B cell (primary cell): Measurements from ENCODE around the gene GRAMD2A.

Source experiments
- EZH2 ChIP-seq: IDR thresholded peaks from 2 replicates; pipeline ENCODE4 v1.6.1; 2012; ENCODE audit warnings: borderline replicate concordance, low read depth, mild to moderate bottlenecking, moderate library complexity, low read length; ENCODE audit not compliant: insufficient read depth, poor library complexity, severe bottlenecking
- TF ChIP-seq, protein P1 (sequence below): fragments of 200-600 bp; IDR thresholded peaks from one replicate; pipeline ENCODE4 v1.8.0; 2022; ENCODE audit warnings: antibody characterized with exemption, mild to moderate bottlenecking

- TF ChIP-seq, protein P1, sequence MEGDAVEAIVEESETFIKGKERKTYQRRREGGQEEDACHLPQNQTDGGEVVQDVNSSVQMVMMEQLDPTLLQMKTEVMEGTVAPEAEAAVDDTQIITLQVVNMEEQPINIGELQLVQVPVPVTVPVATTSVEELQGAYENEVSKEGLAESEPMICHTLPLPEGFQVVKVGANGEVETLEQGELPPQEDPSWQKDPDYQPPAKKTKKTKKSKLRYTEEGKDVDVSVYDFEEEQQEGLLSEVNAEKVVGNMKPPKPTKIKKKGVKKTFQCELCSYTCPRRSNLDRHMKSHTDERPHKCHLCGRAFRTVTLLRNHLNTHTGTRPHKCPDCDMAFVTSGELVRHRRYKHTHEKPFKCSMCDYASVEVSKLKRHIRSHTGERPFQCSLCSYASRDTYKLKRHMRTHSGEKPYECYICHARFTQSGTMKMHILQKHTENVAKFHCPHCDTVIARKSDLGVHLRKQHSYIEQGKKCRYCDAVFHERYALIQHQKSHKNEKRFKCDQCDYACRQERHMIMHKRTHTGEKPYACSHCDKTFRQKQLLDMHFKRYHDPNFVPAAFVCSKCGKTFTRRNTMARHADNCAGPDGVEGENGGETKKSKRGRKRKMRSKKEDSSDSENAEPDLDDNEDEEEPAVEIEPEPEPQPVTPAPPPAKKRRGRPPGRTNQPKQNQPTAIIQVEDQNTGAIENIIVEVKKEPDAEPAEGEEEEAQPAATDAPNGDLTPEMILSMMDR: no peak
- TF ChIP-seq EZH2: no peak
Observed at GRCh38 chr15:72242775-72243370, 45.3 kb upstream of the GRAMD2A start.
